GM19395 (cell line): Measurements from ENCODE around the gene COL23A1.

Source experiments
- ATAC-seq: cut with Tn5 transposase; IDR thresholded peaks from one replicate; pipeline ENCODE4 v1.9.1; 2021; ENCODE audit warnings: mild to moderate bottlenecking, moderate library complexity; ENCODE audit not compliant: unreplicated experiment

The COL23A1 gene

GRCh38 chr5:178589180-178590140 is 733 bp downstream of the COL23A1 start:
- no peak for ATAC-seq

GRCh38 chr5:178588769-178589168 is 1.4 kb downstream of the COL23A1 start:
- ATAC-seq = no peak

GRCh38 chr5:178587763-178588611 is 2.2 kb downstream of the COL23A1 start:
- no peak for ATAC-seq

GRCh38 chr5:178586396-178586795 is 3.8 kb downstream of the COL23A1 start:
- ATAC-seq = no peak

GRCh38 chr5:178585421-178585820 is 4.8 kb downstream of the COL23A1 start:
- ATAC-seq = peak; percentile 90

- ATAC-seq = no peak
Measured at GRCh38 chr5:178583279-178583678, 6.9 kb downstream of the COL23A1 start.

- no peak for ATAC-seq
Measured at GRCh38 chr5:178582291-178582690, 7.9 kb downstream of the COL23A1 start.

GRCh38 chr5:178581621-178582020 is 8.6 kb downstream of the COL23A1 start:
- ATAC-seq = no peak

GRCh38 chr5:178580271-178580955 is 9.8 kb downstream of the COL23A1 start:
- ATAC-seq = no peak

- ATAC-seq = no peak
Measured at GRCh38 chr5:178577944-178578343, 12.2 kb downstream of the COL23A1 start.

- ATAC-seq = no peak
Measured at GRCh38 chr5:178577376-178577839, 12.8 kb downstream of the COL23A1 start.

- no peak for ATAC-seq
Measured at GRCh38 chr5:178576591-178577351, 13.4 kb downstream of the COL23A1 start.

GRCh38 chr5:178573216-178573615 is 17.0 kb downstream of the COL23A1 start:
- ATAC-seq = no peak

GRCh38 chr5:178572617-178573016 is 17.6 kb downstream of the COL23A1 start:
- no peak for ATAC-seq

GRCh38 chr5:178569485-178569884 is 20.7 kb downstream of the COL23A1 start:
- no peak for ATAC-seq

- ATAC-seq = no peak
Measured at GRCh38 chr5:178564811-178565550, 25.2 kb downstream of the COL23A1 start.

- no peak for ATAC-seq
Measured at GRCh38 chr5:178564397-178564796, 25.8 kb downstream of the COL23A1 start.

GRCh38 chr5:178563621-178564020 is 26.6 kb downstream of the COL23A1 start:
- no peak for ATAC-seq

- no peak for ATAC-seq
Measured at GRCh38 chr5:178561746-178562264, 28.4 kb downstream of the COL23A1 start.
